H1 (cell line): Measurements from ENCODE around the gene ZNF223. TPM values are rescaled to one million over a fixed set of nuclear protein-coding genes. Genes with fewer than 3 reads are reported as not detected.

Experiments used
- CTCF ChIP-seq, 3 experiments: IDR thresholded peaks; 1 replicate in 2 of 3; 2 replicates in 1 of 3; pipeline versions ENCODE4 v1.5.1 to v1.6.1; 2011; ENCODE audit warnings: low read length in 3 of 3, mild to moderate bottlenecking in 3 of 3, inconsistent platforms in 2 of 3, low read depth in 1 of 3, moderate library complexity in 1 of 3; ENCODE audit not compliant: insufficient read depth in 1 of 3; ENCODE audit errors: control extremely low read depth in 1 of 3
- JUN ChIP-seq: IDR thresholded peaks from 2 replicates; pipeline ENCODE4 v1.6.1; 2011; ENCODE audit warnings: low read depth, mild to moderate bottlenecking, improper control_type of control experiment, low read length
- POLR2AphosphoS5 ChIP-seq: IDR thresholded peaks from 2 replicates; pipeline ENCODE4 v1.6.1; 2011; ENCODE audit warnings: low read depth, low read length
- SIRT6 ChIP-seq: IDR thresholded peaks from one replicate; pipeline ENCODE4 v1.7.1; 2012; ENCODE audit warnings: low read length, inconsistent platforms
- TAF1 ChIP-seq: IDR thresholded peaks from 2 replicates; pipeline ENCODE4 v1.6.1; 2011; ENCODE audit warnings: mild to moderate bottlenecking, low read depth, low read length
- polyA plus RNA-seq, 7 experiments: library from polyadenylated mRNA; depleted of rRNA in 3 of 7; stranded (reverse) in 5 of 7; unstranded in 2 of 7; fragments of >200 nt in 5 of 7; fragments of 200-250 nt in 2 of 7; gene quantifications; 1 replicate in 5 of 7; 2 replicates in 1 of 7; 4 replicates in 1 of 7; pipeline versions ENCODE4 v1.2.1 to v1.2.3, GENCODE V29; 2011 to 2013; ENCODE audit warnings: missing spikeins in 2 of 7, mixed read lengths in 2 of 7
- total RNA-seq: library from RNA; stranded (reverse); fragmentation: NEBNext Ultra II Directional; extraction: Animal tissue kit (Norgen Biotek cat#: 25700); gene quantifications from 2 replicates; pipeline ENCODE4 v1.2.1, GENCODE V29; 2021
- TF ChIP-seq, protein P1 (sequence below): fragments of 300-600 bp; sonication (generic); IDR thresholded peaks from 2 replicates; pipeline ENCODE4 v1.7.1; 2012; ENCODE audit warnings: low read length, moderate library complexity, mild to moderate bottlenecking, inconsistent platforms; ENCODE audit not compliant: insufficient replicate concordance

The ZNF223 gene
- total and polyA plus RNA-seq, 2 of the 8 experiments (the other 6 are each of a cell fraction or from before 2014, with no cell fraction given), result 1.7 to 4.3 TPM

DNA sequence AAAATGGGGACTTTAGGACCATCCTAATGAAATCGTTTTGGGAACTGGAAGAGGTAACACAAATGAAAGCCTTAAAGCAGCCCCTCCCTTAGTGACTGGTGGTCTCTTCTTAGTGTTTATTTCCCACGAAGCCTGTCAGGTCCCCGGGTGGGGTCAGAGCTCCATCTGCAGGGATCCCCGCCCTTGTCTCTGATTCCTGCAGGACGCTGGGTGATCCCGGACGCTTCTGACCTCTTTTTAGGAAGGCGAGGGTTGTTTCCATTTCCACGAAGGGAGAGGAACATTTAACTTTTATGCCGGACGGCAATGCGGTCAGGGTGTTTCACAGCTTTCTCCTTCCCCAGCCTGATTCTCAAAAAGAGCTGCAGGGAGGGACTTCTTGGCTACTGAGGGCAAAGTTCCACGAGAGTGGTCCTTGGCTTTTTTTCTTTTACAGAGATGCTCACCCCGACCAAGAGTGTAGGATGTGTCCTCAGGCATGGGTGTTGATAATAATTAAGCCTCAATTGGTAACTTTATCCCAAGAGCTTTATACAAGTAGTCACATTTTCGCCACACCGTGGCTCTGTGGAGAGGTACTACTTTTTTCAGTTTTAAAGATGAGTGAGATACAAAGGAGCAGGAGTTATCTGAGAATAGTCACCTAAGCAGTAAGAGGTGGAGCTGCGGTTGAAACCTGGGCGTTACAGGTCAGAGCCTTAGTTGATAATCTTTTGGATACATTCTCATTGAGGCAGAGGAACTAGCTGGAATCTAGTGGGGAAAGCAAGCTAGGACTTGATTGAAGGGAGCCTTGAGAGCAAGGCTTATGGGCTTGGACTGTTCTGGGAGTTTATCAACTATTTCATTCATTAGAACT lies 20.9 kb downstream of the ZNF223 start (continued):
- TF ChIP-seq, protein P1, sequence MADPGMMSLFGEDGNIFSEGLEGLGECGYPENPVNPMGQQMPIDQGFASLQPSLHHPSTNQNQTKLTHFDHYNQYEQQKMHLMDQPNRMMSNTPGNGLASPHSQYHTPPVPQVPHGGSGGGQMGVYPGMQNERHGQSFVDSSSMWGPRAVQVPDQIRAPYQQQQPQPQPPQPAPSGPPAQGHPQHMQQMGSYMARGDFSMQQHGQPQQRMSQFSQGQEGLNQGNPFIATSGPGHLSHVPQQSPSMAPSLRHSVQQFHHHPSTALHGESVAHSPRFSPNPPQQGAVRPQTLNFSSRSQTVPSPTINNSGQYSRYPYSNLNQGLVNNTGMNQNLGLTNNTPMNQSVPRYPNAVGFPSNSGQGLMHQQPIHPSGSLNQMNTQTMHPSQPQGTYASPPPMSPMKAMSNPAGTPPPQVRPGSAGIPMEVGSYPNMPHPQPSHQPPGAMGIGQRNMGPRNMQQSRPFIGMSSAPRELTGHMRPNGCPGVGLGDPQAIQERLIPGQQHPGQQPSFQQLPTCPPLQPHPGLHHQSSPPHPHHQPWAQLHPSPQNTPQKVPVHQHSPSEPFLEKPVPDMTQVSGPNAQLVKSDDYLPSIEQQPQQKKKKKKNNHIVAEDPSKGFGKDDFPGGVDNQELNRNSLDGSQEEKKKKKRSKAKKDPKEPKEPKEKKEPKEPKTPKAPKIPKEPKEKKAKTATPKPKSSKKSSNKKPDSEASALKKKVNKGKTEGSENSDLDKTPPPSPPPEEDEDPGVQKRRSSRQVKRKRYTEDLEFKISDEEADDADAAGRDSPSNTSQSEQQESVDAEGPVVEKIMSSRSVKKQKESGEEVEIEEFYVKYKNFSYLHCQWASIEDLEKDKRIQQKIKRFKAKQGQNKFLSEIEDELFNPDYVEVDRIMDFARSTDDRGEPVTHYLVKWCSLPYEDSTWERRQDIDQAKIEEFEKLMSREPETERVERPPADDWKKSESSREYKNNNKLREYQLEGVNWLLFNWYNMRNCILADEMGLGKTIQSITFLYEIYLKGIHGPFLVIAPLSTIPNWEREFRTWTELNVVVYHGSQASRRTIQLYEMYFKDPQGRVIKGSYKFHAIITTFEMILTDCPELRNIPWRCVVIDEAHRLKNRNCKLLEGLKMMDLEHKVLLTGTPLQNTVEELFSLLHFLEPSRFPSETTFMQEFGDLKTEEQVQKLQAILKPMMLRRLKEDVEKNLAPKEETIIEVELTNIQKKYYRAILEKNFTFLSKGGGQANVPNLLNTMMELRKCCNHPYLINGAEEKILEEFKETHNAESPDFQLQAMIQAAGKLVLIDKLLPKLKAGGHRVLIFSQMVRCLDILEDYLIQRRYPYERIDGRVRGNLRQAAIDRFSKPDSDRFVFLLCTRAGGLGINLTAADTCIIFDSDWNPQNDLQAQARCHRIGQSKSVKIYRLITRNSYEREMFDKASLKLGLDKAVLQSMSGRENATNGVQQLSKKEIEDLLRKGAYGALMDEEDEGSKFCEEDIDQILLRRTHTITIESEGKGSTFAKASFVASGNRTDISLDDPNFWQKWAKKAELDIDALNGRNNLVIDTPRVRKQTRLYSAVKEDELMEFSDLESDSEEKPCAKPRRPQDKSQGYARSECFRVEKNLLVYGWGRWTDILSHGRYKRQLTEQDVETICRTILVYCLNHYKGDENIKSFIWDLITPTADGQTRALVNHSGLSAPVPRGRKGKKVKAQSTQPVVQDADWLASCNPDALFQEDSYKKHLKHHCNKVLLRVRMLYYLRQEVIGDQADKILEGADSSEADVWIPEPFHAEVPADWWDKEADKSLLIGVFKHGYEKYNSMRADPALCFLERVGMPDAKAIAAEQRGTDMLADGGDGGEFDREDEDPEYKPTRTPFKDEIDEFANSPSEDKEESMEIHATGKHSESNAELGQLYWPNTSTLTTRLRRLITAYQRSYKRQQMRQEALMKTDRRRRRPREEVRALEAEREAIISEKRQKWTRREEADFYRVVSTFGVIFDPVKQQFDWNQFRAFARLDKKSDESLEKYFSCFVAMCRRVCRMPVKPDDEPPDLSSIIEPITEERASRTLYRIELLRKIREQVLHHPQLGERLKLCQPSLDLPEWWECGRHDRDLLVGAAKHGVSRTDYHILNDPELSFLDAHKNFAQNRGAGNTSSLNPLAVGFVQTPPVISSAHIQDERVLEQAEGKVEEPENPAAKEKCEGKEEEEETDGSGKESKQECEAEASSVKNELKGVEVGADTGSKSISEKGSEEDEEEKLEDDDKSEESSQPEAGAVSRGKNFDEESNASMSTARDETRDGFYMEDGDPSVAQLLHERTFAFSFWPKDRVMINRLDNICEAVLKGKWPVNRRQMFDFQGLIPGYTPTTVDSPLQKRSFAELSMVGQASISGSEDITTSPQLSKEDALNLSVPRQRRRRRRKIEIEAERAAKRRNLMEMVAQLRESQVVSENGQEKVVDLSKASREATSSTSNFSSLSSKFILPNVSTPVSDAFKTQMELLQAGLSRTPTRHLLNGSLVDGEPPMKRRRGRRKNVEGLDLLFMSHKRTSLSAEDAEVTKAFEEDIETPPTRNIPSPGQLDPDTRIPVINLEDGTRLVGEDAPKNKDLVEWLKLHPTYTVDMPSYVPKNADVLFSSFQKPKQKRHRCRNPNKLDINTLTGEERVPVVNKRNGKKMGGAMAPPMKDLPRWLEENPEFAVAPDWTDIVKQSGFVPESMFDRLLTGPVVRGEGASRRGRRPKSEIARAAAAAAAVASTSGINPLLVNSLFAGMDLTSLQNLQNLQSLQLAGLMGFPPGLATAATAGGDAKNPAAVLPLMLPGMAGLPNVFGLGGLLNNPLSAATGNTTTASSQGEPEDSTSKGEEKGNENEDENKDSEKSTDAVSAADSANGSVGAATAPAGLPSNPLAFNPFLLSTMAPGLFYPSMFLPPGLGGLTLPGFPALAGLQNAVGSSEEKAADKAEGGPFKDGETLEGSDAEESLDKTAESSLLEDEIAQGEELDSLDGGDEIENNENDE, result no peak
- TF ChIP-seq SIRT6, result no peak
- TF ChIP-seq JUN, result no peak
- TF ChIP-seq POLR2AphosphoS5, result no peak
- TF ChIP-seq CTCF (IDR thresholded peaks at IDR 0.05; ENCODE audit: control extremely low read depth in 1 of 3, insufficient read depth in 1 of 3, low read depth in 1 of 3, low read length in 3 of 3), result no peak
- TF ChIP-seq TAF1, result no peak
